Mesendoderm (in vitro differentiated cells): ENCODE measurements around the gene BDKRB2.

ENCODE experiments used
- DNase-seq: peaks from one replicate; pipeline ENCODE4 v3.0.0; 2013
- H2AK5ac ChIP-seq: 2 replicates; pipeline ENCODE4 v1.6.1; 2013; ENCODE audit warnings: low read length, inconsistent platforms
- H2BK120ac ChIP-seq: 2 replicates; pipeline ENCODE4 v1.6.1; 2013; ENCODE audit warnings: low read depth, mild to moderate bottlenecking, low read length, moderate library complexity, mixed read lengths
- H2BK15ac ChIP-seq: replicated peaks from 2 replicates; pipeline ENCODE4 v1.6.1; 2013; ENCODE audit warnings: low read depth, mild to moderate bottlenecking, moderate library complexity
- H2BK5ac ChIP-seq: 2 replicates; pipeline ENCODE4 v1.6.1; 2013; ENCODE audit warnings: low read length, inconsistent platforms
- H3K18ac ChIP-seq: 2 replicates; pipeline ENCODE4 v1.6.1; 2013; ENCODE audit warnings: mild to moderate bottlenecking, low read length, mixed read lengths
- H3K23ac ChIP-seq: one replicate; pipeline ENCODE4 v1.6.1; 2013; ENCODE audit warnings: low read length
- H3K27ac ChIP-seq: 2 replicates; pipeline ENCODE4 v1.5.1; 2013; ENCODE audit warnings: low read depth, mild to moderate bottlenecking, inconsistent platforms, low read length, moderate library complexity
- H3K27me3 ChIP-seq: 2 replicates; pipeline ENCODE4 v1.6.1; 2013; ENCODE audit warnings: low read length, control low read depth, mild to moderate bottlenecking, inconsistent platforms; ENCODE audit not compliant: insufficient read depth, poor library complexity
- H3K36me3 ChIP-seq: 2 replicates; pipeline ENCODE4 v1.6.1; 2013; ENCODE audit warnings: low read length, inconsistent platforms; ENCODE audit not compliant: control insufficient read depth, insufficient read depth
- H3K4ac ChIP-seq: one replicate; pipeline ENCODE4 v1.6.1; 2013; ENCODE audit warnings: low read depth, mild to moderate bottlenecking, low read length, moderate library complexity
- H3K4me1 ChIP-seq: 2 replicates; pipeline ENCODE4 v1.6.1; 2013; ENCODE audit warnings: low read depth, low read length, inconsistent platforms; ENCODE audit not compliant: control insufficient read depth
- H3K4me2 ChIP-seq: 2 replicates; pipeline ENCODE4 v1.6.1; 2013; ENCODE audit warnings: low read length
- H3K4me3 ChIP-seq: 2 replicates; pipeline ENCODE4 v1.5.1; 2013; ENCODE audit warnings: mild to moderate bottlenecking, low read length
- H3K56ac ChIP-seq: one replicate; pipeline ENCODE4 v1.6.1; 2013; ENCODE audit warnings: low read length
- H3K79me1 ChIP-seq: 2 replicates; pipeline ENCODE4 v1.6.1; 2013; ENCODE audit warnings: low read length, inconsistent platforms
- H3K79me2 ChIP-seq: 2 replicates; pipeline ENCODE4 v1.6.1; 2013; ENCODE audit warnings: mild to moderate bottlenecking, low read length; ENCODE audit not compliant: control insufficient read depth, insufficient read depth
- H3K9ac ChIP-seq: 2 replicates; pipeline ENCODE4 v1.6.1; 2013; ENCODE audit warnings: low read length, inconsistent platforms
- H4K5ac ChIP-seq: one replicate; pipeline ENCODE4 v1.6.1; 2013; ENCODE audit warnings: low read length
- H4K8ac ChIP-seq: one replicate; pipeline ENCODE4 v1.6.1; 2013; ENCODE audit warnings: low read depth, mild to moderate bottlenecking, control low read depth, low read length, moderate library complexity
- WGBS: extraction: QIAGEN DNeasy Blood & Tissue Kit; methylation state at CpG from one replicate; pipeline ENCODE4 v1.1.7; 2013; ENCODE audit warnings: low lambda C conversion rate, missing lambda C conversion rate; ENCODE audit not compliant: insufficient coverage; ENCODE audit errors: extremely low coverage; 5-methylcytosine and 5-hydroxymethylcytosine counted together

The BDKRB2 gene

DNA sequence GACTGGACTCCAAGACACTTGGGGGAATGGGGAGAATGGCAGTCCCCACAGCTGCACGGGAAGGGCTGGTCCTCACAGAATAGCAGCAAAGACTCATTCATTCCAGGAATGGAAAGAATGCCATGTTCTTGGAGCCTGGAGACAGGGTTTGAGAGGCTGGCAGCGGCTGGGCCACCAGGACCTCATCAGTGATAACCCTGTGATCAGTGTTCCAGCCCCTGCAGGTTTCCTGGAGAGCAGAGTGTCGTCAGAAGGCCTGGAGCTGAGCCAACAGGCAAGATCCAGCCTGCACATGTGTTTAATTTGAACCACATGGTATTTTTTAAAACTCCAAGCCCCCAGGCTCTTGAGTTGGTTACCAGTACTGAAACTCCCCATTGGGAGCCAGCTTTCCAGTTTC lies 62.7 kb downstream of the BDKRB2 start:
- Histone ChIP-seq H3K36me3 (no peaks in the 10 kb centered on the region), H3K79me1 (no peaks in the 10 kb centered on the region), H4K8ac (no peak overlapping the region), H2AK5ac (no peak overlapping the region), H3K56ac (no peak overlapping the region), H3K23ac (no peak overlapping the region), H3K4me1 (no peaks in the 10 kb centered on the region), H3K27ac (no peak overlapping the region), H3K4ac (no peak overlapping the region), H3K18ac (no peak overlapping the region), H2BK15ac (no peak overlapping the region), H3K27me3 (no peaks in the 10 kb centered on the region), H3K4me2 (no peak overlapping the region), H3K9ac (no peak overlapping the region), H3K79me2 (no peaks in the 10 kb centered on the region), H2BK5ac (no peak overlapping the region), H3K4me3 (no peak overlapping the region), H2BK120ac (no peak overlapping the region), H4K5ac (no peak overlapping the region)
- no CpG with 5 or more reads among the region's 3 CpGs for WGBS
- DNase-seq = peak; percentile 25

DNA sequence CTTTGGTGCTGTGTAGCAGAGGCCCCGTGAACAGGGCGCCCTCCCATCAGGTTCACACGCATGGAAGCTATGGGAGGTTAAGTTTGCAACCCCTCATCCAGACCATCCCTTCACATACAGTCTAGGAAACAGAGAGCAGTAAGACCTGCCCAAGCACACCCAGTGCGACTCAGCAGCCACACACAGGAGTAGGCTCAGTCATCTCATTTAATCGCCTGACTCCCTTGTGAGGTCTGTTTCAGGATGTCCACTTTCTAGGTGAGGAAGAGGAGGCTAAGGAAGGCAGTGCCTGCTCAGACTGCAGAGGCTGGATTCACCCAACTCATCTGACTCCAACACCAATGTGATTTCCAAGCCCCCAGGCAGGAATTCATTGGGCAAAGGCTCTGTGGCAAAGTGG lies 63.3 kb downstream of the BDKRB2 start:
- WGBS = no CpG with 5 or more reads among the region's 5 CpGs
- H3K27ac ChIP-seq = no peak overlapping the region

DNA sequence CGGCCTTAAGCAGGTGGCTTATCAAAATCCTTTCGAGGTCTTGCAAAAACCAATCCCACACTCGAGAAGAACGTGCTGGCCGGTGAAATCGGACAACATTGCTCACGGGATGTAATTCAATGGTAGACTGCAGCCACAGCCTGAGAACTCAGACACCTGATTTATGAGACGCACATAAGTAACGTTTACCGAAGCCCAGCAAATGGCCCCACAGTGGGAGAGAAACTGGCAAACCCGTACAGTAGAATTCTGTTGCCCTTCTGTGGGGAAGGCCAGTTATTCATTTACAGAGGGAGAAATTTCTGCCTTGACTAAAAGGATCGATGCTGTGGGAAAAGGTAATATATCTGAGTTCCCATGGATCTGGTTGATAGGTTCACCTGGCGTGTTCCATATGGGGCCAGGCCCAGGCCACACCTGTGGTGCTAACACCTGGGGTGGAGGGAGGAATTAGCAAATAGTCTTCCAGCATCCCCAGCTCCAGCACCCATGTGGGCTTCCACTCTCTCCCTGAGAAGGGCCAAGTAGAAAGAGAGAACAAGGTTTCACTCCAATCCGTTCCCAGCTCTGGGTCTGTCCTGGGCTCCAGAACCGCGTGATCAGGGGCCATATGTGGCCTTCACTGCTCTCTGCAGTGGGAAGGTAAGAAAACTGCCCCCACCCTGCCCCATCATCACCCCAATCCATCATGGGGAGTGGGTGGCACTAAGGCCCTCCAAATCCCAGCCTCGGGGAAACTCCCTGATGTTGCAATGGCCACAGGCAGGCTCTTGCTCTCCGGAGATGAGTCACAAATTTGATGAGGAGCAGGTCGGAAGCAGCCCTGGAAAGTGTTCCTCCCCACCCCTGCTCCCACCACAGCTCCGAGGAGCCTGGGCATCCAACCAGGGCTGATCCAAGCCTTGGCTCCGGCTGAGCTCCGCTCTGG lies 64.1 kb downstream of the BDKRB2 start:
- Histone ChIP-seq H3K27me3 (no peaks in the 10 kb centered on the region), H3K4ac (no peak overlapping the region), H3K4me2 (no peak overlapping the region), H3K23ac (no peak overlapping the region), H3K79me2 (no peaks in the 10 kb centered on the region), H2AK5ac (no peak overlapping the region), H3K36me3 (no peaks in the 10 kb centered on the region), H3K27ac (no peak overlapping the region), H3K9ac (no peak overlapping the region), H2BK15ac (no peak overlapping the region), H2BK120ac (no peak overlapping the region), H3K4me3 (no peak overlapping the region), H3K18ac (no peak overlapping the region), H4K5ac (no peak overlapping the region), H4K8ac (no peak overlapping the region), H3K56ac (no peak overlapping the region), H3K79me1 (no peaks in the 10 kb centered on the region), H3K4me1 (no peaks in the 10 kb centered on the region), H2BK5ac (no peak overlapping the region)
- WGBS = no CpG with 5 or more reads among the region's 22 CpGs
- no peak for DNase-seq

More for the DNA sequence above, 63.3 kb downstream of the BDKRB2 start:
- Histone ChIP-seq H3K79me1 (no peaks in the 10 kb centered on the region), H2BK5ac (no peak overlapping the region), H2AK5ac (no peak overlapping the region), H2BK120ac (no peak overlapping the region), H3K18ac (no peak overlapping the region), H3K9ac (no peak overlapping the region), H3K56ac (no peak overlapping the region), H3K79me2 (no peaks in the 10 kb centered on the region), H3K4me3 (no peak overlapping the region), H3K4ac (no peak overlapping the region), H3K23ac (no peak overlapping the region), H4K8ac (no peak overlapping the region), H4K5ac (no peak overlapping the region), H3K4me1 (no peaks in the 10 kb centered on the region), H3K36me3 (no peaks in the 10 kb centered on the region), H3K27me3 (no peaks in the 10 kb centered on the region), H2BK15ac (no peak overlapping the region), H3K4me2 (no peak overlapping the region)
- DNase-seq = no peak

DNA sequence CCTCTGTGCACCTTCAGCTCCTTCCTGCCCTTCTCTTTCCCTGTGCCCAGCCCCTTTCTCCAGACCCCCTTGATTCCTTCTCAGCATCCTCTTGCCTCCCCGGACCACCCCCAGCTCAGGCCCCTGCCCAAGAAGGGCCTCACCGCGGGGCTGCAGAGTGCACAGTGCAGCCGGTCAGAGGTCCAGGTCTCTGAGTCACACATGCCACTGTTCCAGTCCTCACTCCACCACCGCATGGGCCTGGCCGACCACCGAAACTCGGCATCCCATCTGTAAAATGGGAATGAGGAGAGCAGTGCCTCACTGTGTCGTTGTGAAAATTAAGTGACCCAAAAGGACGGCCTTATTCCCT lies 64.7 kb downstream of the BDKRB2 start:
- WGBS = no CpG with 5 or more reads among the region's 10 CpGs

DNA sequence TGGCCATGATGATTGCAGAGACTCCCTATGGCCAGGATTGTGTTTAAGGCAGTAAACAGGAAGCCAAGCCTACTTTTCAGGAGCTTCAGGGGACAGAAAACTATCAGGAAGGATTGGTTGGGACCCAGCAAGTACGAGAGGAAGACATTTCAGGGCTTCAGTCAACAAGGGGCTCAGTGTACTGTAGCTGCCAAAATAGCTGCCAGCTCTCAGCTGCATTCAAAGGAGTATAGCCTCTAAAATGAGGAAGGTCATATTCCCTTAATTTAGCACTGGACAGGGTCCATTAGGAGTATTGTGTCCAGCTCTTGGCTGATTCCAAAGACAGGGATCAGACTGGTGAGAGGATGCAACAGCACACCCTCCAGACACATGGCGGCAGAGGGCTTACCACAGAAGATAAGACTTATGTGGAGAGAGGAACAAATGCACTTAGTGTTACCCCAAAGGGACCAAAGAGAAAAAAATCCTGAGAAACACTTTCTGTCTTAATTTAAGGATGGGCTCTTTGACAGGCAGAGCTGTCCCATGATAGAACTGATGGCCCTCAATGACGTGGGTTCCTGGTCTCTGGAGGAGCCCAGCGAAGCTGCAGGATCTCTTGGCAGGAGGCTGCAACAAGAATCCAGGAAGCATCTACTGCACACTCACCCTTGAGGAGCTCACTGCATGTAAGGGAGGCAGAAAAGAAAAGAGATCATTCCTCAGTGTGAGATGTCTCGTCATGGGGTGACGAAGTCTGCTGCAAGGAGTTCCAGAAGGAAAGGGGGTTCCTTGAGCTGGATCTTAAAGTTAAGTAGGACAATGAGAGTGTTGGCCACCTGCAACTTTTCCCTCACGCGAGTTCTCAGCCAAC lies 66.2 kb downstream of the BDKRB2 start:
- Histone ChIP-seq H3K79me2 (no peaks in the 10 kb centered on the region), H4K8ac (no peak overlapping the region), H2BK5ac (no peak overlapping the region), H3K23ac (no peak overlapping the region), H3K27me3 (no peaks in the 10 kb centered on the region), H4K5ac (no peak overlapping the region), H2AK5ac (no peak overlapping the region), H2BK15ac (no peak overlapping the region), H3K9ac (no peak overlapping the region), H3K4me2 (no peak overlapping the region), H3K4ac (no peak overlapping the region), H2BK120ac (no peak overlapping the region), H3K36me3 (no peaks in the 10 kb centered on the region), H3K4me3 (no peak overlapping the region), H3K18ac (no peak overlapping the region), H3K27ac (no peak overlapping the region), H3K79me1 (no peaks in the 10 kb centered on the region), H3K56ac (no peak overlapping the region), H3K4me1 (no peaks in the 10 kb centered on the region)
- no CpG with 5 or more reads among the region's 8 CpGs for WGBS
- no peak for DNase-seq

More for the DNA sequence above, 64.7 kb downstream of the BDKRB2 start:
- H2BK15ac ChIP-seq = no peak overlapping the region
- H3K4ac ChIP-seq = no peak overlapping the region
- H4K5ac ChIP-seq = no peak overlapping the region
- no peak for DNase-seq
- H3K36me3 ChIP-seq = no peaks in the 10 kb centered on the region
- no peaks in the 10 kb centered on the region for H3K79me2 ChIP-seq
- H3K27ac ChIP-seq = no peak overlapping the region
- H3K79me1 ChIP-seq = no peaks in the 10 kb centered on the region
- no peak overlapping the region for H2BK5ac ChIP-seq
- H3K4me3 ChIP-seq = no peak overlapping the region
- H3K18ac ChIP-seq = no peak overlapping the region
- H3K27me3 ChIP-seq = no peaks in the 10 kb centered on the region
- H3K23ac ChIP-seq = no peak overlapping the region
- no peak overlapping the region for H2BK120ac ChIP-seq
- H4K8ac ChIP-seq = no peak overlapping the region
- no peak overlapping the region for H3K9ac ChIP-seq
- H3K56ac ChIP-seq = no peak overlapping the region
- H3K4me1 ChIP-seq = no peaks in the 10 kb centered on the region
- H2AK5ac ChIP-seq = no peak overlapping the region
- H3K4me2 ChIP-seq = no peak overlapping the region
